IPS-11a (cell line): ENCODE measurements around the gene BTBD9.
"Not testable (repeated sequence)": the region's sequence is repeated elsewhere in the genome, so short reads cannot be mapped to it uniquely, and the experiment has no call there.

Source experiments
- H3K4me3 ChIP-seq: one replicate; pipeline ENCODE4 v1.5.1; 2013; ENCODE audit warnings: low read depth, low read length, control low read depth

BTBD9 gene

DNA sequence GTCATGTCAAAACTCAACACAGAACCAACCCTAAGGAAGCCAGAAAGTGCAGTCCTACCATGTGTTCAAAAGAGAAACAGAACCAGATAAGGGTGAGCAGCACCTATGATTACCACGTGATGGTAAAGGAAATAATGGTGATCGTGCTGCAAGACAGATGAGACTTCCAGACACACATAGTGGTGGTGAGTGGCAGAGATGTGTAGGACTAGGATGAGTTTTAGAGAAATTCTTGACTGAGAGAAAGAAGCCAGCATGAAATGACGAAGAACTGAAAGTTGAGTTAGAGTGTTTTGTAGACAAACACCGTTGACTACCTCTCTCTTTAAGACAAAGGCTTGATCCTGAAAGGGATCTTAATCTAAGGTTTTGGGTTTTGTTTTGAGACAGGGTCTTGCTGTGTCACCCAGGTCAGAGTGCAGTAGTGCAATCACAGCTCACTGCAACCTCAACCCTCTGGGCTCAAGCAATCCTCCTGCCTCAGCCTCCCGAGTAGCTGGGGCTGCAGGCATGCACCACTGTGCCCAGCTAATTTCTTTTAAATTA is 10.6 kb upstream of the BTBD9 start:
- no peak overlapping the region for H3K4me3 ChIP-seq

DNA sequence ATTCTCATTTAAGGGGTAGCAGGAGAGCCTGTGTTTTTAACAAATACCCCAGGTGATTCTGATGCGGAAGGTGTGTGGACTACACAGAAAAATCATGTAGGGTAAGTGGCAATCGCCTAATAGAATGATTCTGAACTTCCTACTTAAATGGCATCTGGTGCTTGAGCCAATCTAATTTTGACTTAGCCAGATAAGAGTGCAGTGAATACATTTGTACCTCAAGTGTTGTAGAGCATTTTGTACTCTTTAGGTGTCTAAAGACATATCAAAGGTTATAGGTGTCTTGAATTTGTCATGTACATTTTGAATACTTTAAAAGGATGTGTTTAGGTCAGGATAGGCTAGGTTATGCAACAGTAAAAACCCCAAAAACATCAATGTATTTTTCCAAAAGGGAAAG is 10.0 kb upstream of the BTBD9 start:
- H3K4me3 ChIP-seq, result no peak overlapping the region

GRCh38 chr6:38648629-38649028 is 8.9 kb upstream of the BTBD9 start:
- no peak overlapping the region for H3K4me3 ChIP-seq

DNA sequence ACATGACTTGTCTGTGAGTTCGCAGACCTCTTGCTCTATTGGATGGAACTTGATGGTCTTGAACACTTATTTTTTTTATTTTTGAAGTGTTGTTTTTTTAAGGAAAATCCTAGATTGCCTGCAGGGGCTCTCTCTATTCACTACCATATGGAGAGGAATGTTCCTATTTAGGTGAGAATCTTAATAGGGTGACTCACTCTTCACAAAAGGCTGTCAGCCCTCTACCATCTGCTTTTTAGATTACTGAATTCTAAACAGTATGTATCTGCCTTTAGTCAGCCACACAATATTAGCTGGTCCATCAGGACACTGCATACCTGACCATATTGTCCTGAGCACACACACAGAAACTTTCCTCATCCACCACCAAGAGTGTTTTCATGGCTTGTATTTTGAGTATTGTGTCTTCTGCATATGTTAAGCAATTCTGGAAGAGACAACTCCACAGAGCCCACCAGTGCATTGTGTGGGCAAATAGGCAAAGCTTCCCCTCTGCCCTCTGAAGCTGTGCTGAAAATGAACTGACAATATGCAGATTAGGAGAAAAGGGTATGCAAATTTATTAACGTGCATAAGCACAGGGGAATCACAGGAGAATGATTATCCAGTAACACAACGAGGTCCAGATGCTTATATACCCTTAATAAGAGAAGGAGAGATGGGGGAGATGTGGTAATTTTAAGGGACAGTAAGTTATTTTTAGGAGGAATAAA is 6.6 kb upstream of the BTBD9 start:
- no peak overlapping the region for H3K4me3 ChIP-seq

GRCh38 chr6:38644951-38645350 is 5.2 kb upstream of the BTBD9 start:
- H3K4me3 ChIP-seq, result no peak overlapping the region

GRCh38 chr6:38640216-38640909 is 634 bp upstream of the BTBD9 start:
- H3K4me3 ChIP-seq, result peak overlapping the region; percentile 80

DNA sequence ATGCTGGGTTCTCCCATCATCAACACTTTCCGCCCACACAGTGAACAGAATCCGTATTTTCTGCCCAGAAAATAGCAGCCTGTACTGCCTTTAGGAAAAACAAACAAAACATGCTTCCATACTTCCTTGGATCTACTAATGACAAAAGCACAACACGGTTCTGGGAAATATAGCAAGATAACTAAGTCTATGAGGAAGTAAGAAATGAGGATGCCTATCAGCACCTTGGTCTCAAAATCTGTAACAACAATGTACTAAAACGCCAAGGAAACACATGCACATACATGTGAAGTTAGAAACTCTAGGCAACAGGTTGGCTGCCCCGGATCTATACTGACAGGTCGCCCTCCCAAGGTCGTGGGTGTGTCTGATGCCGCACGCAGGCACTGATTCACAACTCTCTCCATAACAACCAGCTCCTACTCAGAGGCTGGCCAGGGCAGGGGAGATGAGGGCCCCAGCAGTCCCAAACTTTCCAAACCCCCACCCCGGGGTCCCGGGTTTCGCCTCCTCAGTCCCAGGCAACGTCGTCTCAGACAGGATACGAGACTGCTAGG is 710 bp downstream of the BTBD9 start:
- peak overlapping the region; percentile 80 for H3K4me3 ChIP-seq

GRCh38 chr6:38637756-38638155 is 2.0 kb downstream of the BTBD9 start:
- H3K4me3 ChIP-seq, result no peak overlapping the region

GRCh38 chr6:38636027-38636426 is 3.7 kb downstream of the BTBD9 start:
- no peak overlapping the region for H3K4me3 ChIP-seq

- H3K4me3 ChIP-seq, result no peak overlapping the region
Measured at GRCh38 chr6:38634518-38634917, 5.2 kb downstream of the BTBD9 start.

- H3K4me3 ChIP-seq, result no peak overlapping the region
Measured at GRCh38 chr6:38632490-38632889, 7.2 kb downstream of the BTBD9 start.

GRCh38 chr6:38631186-38631783 is 8.4 kb downstream of the BTBD9 start:
- H3K4me3 ChIP-seq, result no peak overlapping the region

DNA sequence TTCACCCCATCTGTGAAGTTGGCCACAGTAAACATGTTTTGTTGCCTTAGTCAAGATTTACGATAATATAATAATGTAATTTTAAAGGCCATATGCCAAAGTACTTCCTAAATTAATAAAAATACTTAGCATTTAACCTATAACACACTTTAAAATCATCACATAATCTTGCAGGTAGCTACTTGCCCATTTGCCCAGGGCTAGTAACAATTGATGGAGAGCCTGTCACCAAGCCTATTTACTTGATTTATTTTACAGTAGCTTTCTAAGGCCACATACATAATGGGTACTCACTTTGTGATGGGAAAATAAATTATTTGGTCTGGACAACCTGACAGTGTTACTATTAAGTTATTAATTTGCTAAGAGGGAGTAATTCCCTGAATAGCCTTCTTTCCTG is 14.5 kb downstream of the BTBD9 start:
- no peak overlapping the region for H3K4me3 ChIP-seq

- H3K4me3 ChIP-seq, result not testable (repeated sequence)
Measured at GRCh38 chr6:38619342-38619741, 20.4 kb downstream of the BTBD9 start.

GRCh38 chr6:38618301-38618700 is 21.4 kb downstream of the BTBD9 start:
- not testable (repeated sequence) for H3K4me3 ChIP-seq

- H3K4me3 ChIP-seq, result no peak overlapping the region
Measured at GRCh38 chr6:38617856-38618255, 21.9 kb downstream of the BTBD9 start.

- no peak overlapping the region for H3K4me3 ChIP-seq
Measured at GRCh38 chr6:38612143-38612965, 27.4 kb downstream of the BTBD9 start.

DNA sequence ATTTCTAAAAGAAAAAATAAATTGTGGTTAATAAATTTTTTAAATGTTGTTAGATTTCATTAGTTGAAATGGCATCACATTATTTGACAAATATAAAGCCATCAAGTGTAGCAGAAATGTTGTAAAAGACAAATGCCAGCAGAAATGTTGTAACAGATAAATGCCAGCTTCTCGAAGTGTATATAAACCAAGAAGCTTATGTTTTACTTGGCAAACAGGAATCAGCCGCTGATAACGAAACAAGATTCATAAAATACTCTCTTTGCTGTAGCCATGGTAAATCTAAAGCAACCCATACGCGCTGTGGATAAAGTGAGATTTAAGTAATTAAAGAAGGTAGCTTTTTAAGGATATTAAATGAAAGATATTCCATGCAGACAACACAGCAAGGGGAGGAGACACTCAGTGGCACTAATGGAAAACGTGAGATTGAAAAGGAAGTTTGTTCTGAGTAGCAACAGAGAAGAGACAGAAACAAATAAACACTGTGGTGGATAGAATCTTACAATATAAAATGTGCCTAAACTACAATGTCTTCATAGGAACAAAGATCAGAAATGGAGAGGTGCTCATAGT is 29.6 kb downstream of the BTBD9 start:
- no peak overlapping the region for H3K4me3 ChIP-seq

GRCh38 chr6:38604700-38605099 is 35.0 kb downstream of the BTBD9 start:
- H3K4me3 ChIP-seq, result no peak overlapping the region

GRCh38 chr6:38603966-38604365 is 35.8 kb downstream of the BTBD9 start:
- no peak overlapping the region for H3K4me3 ChIP-seq
